PFSK-1 (cell line): ENCODE results near the gene JPH3.

Source experiments
- FOXP2 ChIP-seq: optimal IDR thresholded peaks from 2 replicates; pipeline ENCODE3; 2011; ENCODE audit warnings: borderline replicate concordance, control low read depth, inconsistent platforms; ENCODE audit not compliant: insufficient read depth; ENCODE audit errors: extremely low read length, extremely low read depth
- POLR2AphosphoS5 ChIP-seq: IDR thresholded peaks from 2 replicates; pipeline ENCODE4 v1.6.1; 2012; ENCODE audit warnings: low read depth, mild to moderate bottlenecking, control low read depth, low read length, moderate library complexity
- SIN3A ChIP-seq: IDR thresholded peaks from 2 replicates; pipeline ENCODE4 v1.6.1; 2012; ENCODE audit warnings: mild to moderate bottlenecking, low read length, moderate library complexity, borderline replicate concordance; ENCODE audit not compliant: insufficient read depth
- TAF1 ChIP-seq: IDR thresholded peaks from 2 replicates; pipeline ENCODE4 v1.6.1; 2012; ENCODE audit warnings: low read length, control low read depth, borderline replicate concordance; ENCODE audit not compliant: insufficient read depth
- TF ChIP-seq, protein P1 (sequence below), 2 experiments: IDR thresholded peaks; 2 replicates each; pipeline versions ENCODE4 v1.6.1 to v1.8.0; 2011 to 2012; ENCODE audit warnings: low read depth in 2 of 2, low read length in 2 of 2, control low read depth in 1 of 2, inconsistent platforms in 1 of 2, mild to moderate bottlenecking in 1 of 2, moderate library complexity in 1 of 2; ENCODE audit not compliant: insufficient read depth in 1 of 2

DNA sequence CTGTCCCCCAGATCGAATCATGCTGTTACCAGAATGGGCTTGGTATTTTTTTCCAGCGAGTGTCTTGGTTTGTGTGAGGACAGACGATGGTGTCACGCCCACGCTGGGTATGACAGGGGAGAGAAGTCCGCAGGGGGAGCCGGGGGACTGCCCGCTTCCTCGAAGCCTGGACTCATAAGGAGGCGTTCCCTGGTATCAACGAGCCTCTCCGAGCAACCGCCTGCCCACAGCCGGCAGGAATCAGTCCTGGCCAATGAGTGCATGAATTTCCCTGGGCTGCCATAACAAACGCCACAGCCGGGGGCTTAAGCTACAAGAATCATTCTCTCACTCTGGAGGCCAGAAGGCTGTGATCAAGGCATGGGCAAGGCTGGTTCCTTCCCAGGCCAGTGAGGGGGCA is 26.1 kb upstream of the JPH3 start:
- TF ChIP-seq FOXP2 (no peak), TAF1 (no peak), POLR2AphosphoS5 (no peak), SIN3A (no peak)
- TF ChIP-seq, protein P1, sequence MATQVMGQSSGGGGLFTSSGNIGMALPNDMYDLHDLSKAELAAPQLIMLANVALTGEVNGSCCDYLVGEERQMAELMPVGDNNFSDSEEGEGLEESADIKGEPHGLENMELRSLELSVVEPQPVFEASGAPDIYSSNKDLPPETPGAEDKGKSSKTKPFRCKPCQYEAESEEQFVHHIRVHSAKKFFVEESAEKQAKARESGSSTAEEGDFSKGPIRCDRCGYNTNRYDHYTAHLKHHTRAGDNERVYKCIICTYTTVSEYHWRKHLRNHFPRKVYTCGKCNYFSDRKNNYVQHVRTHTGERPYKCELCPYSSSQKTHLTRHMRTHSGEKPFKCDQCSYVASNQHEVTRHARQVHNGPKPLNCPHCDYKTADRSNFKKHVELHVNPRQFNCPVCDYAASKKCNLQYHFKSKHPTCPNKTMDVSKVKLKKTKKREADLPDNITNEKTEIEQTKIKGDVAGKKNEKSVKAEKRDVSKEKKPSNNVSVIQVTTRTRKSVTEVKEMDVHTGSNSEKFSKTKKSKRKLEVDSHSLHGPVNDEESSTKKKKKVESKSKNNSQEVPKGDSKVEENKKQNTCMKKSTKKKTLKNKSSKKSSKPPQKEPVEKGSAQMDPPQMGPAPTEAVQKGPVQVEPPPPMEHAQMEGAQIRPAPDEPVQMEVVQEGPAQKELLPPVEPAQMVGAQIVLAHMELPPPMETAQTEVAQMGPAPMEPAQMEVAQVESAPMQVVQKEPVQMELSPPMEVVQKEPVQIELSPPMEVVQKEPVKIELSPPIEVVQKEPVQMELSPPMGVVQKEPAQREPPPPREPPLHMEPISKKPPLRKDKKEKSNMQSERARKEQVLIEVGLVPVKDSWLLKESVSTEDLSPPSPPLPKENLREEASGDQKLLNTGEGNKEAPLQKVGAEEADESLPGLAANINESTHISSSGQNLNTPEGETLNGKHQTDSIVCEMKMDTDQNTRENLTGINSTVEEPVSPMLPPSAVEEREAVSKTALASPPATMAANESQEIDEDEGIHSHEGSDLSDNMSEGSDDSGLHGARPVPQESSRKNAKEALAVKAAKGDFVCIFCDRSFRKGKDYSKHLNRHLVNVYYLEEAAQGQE (IDR thresholded peaks at IDR 0.05; ENCODE audit: insufficient read depth in 1 of 2, low read depth in 2 of 2, low read length in 2 of 2) = no peak
